ENCODE results near the gene CRTAC1.

- no peak for TF ChIP-seq CTCF (IDR thresholded peaks at IDR 0.05)
- no peak for TF ChIP-seq ZFX (IDR thresholded peaks at IDR 0.05; ENCODE audit: borderline replicate concordance)
These were observed 97.4 kb downstream of the CRTAC1 start for GRCh38 chr10:97932932-97933530.

Measured in 22Rv1 (cell line).